Neuronal stem cell (in vitro differentiated cells): ENCODE measurements around the gene TSC22D4. TPM values are rescaled to one million over a fixed set of nuclear protein-coding genes. Genes with fewer than 3 reads are reported as not detected.
"Not testable (repeated sequence)": the region's sequence is repeated elsewhere in the genome, so short reads cannot be mapped to it uniquely, and the experiment has no call there.

ENCODE experiments used
- DNase-seq: peaks from one replicate; pipeline ENCODE4 v3.0.0-alpha.2; 2013; ENCODE audit warnings: low spot score
- H2AFZ ChIP-seq: one replicate; pipeline ENCODE4 v1.6.1; 2013; ENCODE audit warnings: mild to moderate bottlenecking, low read length, inconsistent platforms
- H2AK5ac ChIP-seq: 2 replicates; pipeline ENCODE4 v1.6.1; 2013; ENCODE audit warnings: low read depth, mild to moderate bottlenecking, inconsistent platforms, low read length, moderate library complexity, mixed read lengths
- H2BK120ac ChIP-seq: 2 replicates; pipeline ENCODE4 v1.6.1; 2013; ENCODE audit warnings: low read depth, mild to moderate bottlenecking, inconsistent platforms, low read length, moderate library complexity, mixed read lengths
- H2BK12ac ChIP-seq: one replicate; pipeline ENCODE4 v1.6.1; 2013; ENCODE audit warnings: low read length, inconsistent platforms
- H2BK15ac ChIP-seq: 2 replicates; pipeline ENCODE4 v1.6.1; 2013; ENCODE audit warnings: mild to moderate bottlenecking, low read length, inconsistent platforms, mixed read lengths
- H2BK5ac ChIP-seq: one replicate; pipeline ENCODE4 v1.6.1; 2013; ENCODE audit warnings: inconsistent platforms, mild to moderate bottlenecking, low read length, moderate library complexity
- H3K14ac ChIP-seq: one replicate; pipeline ENCODE4 v1.6.1; 2013; ENCODE audit warnings: low read length, inconsistent platforms
- H3K18ac ChIP-seq: 2 replicates; pipeline ENCODE4 v1.6.1; 2013; ENCODE audit warnings: low read length, inconsistent platforms
- H3K23ac ChIP-seq: 2 replicates; pipeline ENCODE4 v1.6.1; 2013; ENCODE audit warnings: low read depth, mild to moderate bottlenecking, mixed read lengths, low read length, inconsistent platforms; ENCODE audit not compliant: poor library complexity
- H3K27ac ChIP-seq: replicated peaks from 3 replicates; pipeline ENCODE4 v1.5.1; 2013; ENCODE audit warnings: low read length, inconsistent platforms
- H3K27me3 ChIP-seq, 3 experiments: 2 replicates each; pipeline ENCODE4 v1.6.1; 2013; ENCODE audit warnings: low read length in 3 of 3, mild to moderate bottlenecking in 2 of 3, inconsistent platforms in 1 of 3, low read depth in 1 of 3, mixed read lengths in 1 of 3, moderate library complexity in 1 of 3; ENCODE audit not compliant: control insufficient read depth in 3 of 3, insufficient read depth in 3 of 3
- H3K36me3 ChIP-seq, 2 donors: replicated peaks in 1 of 2; 2 replicates each; pipeline ENCODE4 v1.6.1; 2013; ENCODE audit warnings: low read length in 2 of 2; ENCODE audit not compliant: control insufficient read depth in 2 of 2, insufficient read depth in 2 of 2
- H3K4ac ChIP-seq: 2 replicates; pipeline ENCODE4 v1.6.1; 2013; ENCODE audit warnings: inconsistent platforms, mild to moderate bottlenecking, low read length, moderate library complexity
- H3K4me1 ChIP-seq, 2 donors: 1 replicate in 1 of 2; 2 replicates in 1 of 2; pipeline ENCODE4 v1.6.1; 2013; ENCODE audit warnings: low read length in 2 of 2, low read depth in 1 of 2; ENCODE audit not compliant: control insufficient read depth in 2 of 2, insufficient read depth in 1 of 2
- H3K4me2 ChIP-seq: one replicate; pipeline ENCODE4 v1.6.1; 2013; ENCODE audit warnings: mild to moderate bottlenecking, low read length, inconsistent platforms; ENCODE audit not compliant: insufficient read depth, poor library complexity, severe bottlenecking
- H3K4me3 ChIP-seq, 2 donors: 2 replicates each; pipeline ENCODE4 v1.5.1; 2013; ENCODE audit warnings: low read length in 2 of 2, mild to moderate bottlenecking in 2 of 2, inconsistent platforms in 1 of 2, moderate library complexity in 1 of 2
- H3K79me1 ChIP-seq: one replicate; pipeline ENCODE4 v1.6.1; 2013; ENCODE audit warnings: low read depth, mild to moderate bottlenecking, inconsistent platforms, low read length, moderate library complexity
- H3K9ac ChIP-seq: one replicate; pipeline ENCODE4 v1.6.1; 2013; ENCODE audit warnings: mild to moderate bottlenecking, low read depth, low read length, inconsistent platforms; ENCODE audit not compliant: poor library complexity
- H3K9me3 ChIP-seq, 2 donors: replicated peaks in 1 of 2; 2 replicates each; pipeline versions ENCODE3 to v1.6.1; 2013; ENCODE audit warnings: low read length in 2 of 2, mild to moderate bottlenecking in 2 of 2, inconsistent platforms in 1 of 2, low read depth in 1 of 2, mixed read lengths in 1 of 2, moderate library complexity in 1 of 2; ENCODE audit not compliant: control insufficient read depth in 2 of 2, insufficient read depth in 1 of 2
- H4K8ac ChIP-seq: one replicate; pipeline ENCODE4 v1.6.1; 2013; ENCODE audit warnings: low read depth, mild to moderate bottlenecking, inconsistent platforms, low read length, moderate library complexity
- H4K91ac ChIP-seq: one replicate; pipeline ENCODE4 v1.6.1; 2013; ENCODE audit warnings: low read length, low read depth, mild to moderate bottlenecking, inconsistent platforms; ENCODE audit not compliant: poor library complexity
- WGBS, 2 donors: extraction: QIAGEN DNeasy Blood & Tissue Kit; methylation state at CpG; one replicate each; pipeline ENCODE4 v1.1.7; 2013; ENCODE audit warnings: missing lambda C conversion rate in 2 of 2, mixed read lengths in 1 of 2; ENCODE audit not compliant: insufficient read length in 2 of 2, insufficient replicate concordance in 1 of 2; ENCODE audit errors: extremely low coverage in 2 of 2; 5-methylcytosine and 5-hydroxymethylcytosine counted together
- polyA plus RNA-seq, 2 experiments: library from polyadenylated mRNA; stranded (reverse); fragments of 200-250 nt; gene quantifications; one replicate each; pipeline ENCODE4 v1.2.3, GENCODE V29; 2013

The TSC22D4 gene
- polyA plus RNA-seq (2013, experiment 1 of 2) = 17.3 TPM
- polyA plus RNA-seq (2013, experiment 2 of 2) = 16.1 TPM

DNA sequence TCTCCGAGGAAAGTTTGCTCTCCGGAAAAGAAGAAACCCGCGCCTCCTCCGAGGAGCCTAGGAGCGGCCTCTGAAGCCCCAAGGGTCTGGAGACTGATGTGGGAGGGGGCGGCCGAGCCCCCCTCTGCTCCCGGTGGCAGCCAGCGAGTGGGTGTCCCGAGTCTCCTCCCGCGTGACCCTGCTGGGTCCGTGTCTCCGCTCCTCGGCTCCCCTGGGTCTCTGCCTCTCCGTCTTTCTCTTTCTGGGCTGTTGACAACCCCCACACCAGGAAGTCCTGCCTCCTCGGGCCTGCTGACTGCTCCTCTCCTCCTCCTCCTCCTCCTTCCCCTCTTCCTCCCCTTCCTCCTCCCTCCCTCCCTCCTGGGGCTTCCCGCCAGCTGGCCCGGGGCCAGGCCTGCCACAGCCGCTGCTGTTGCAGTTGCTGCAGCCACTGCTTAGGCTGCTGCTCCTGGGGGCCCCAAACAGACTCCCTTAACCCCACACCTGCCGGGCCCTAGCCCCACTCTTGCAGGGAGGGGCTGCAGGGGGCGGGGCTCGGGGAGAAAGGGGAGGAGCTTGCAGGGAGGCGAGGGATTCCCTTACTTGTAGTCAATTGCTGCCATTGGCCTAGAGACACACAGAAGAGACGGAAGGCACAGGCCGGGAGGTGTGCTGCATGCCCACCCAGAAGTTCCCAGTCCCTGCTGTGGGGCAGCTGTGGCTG is at the start of gene TSC22D4:
TSS of gene TSC22D4 (minus strand) at position 257 of the 703 bp plus-strand sequence. CDS start 1,176 bp downstream, outside the sequence.
- H3K18ac ChIP-seq = peak within 1 kb of the TSS; percentile 98
- peaks cover 7 to 27% of the 10 kb centered on the region in 2 donors for H3K4me1 ChIP-seq
- H3K27ac ChIP-seq = peak within 1 kb of the TSS; percentile 89
- no peak within 1 kb of the TSS for H3K4ac ChIP-seq
- no CpG with 5 or more reads among the region's 27 CpGs for WGBS, 2 donors
- no peak within 1 kb of the TSS for H2BK120ac ChIP-seq
- peak within 1 kb of the TSS; percentile 97 for H3K23ac ChIP-seq
- H2BK12ac ChIP-seq = no peak within 1 kb of the TSS
- H2BK5ac ChIP-seq = peak within 1 kb of the TSS; percentile 99
- H3K79me1 ChIP-seq = peaks cover 9% of the 10 kb centered on the region
- no peak within 1 kb of the TSS for H4K91ac ChIP-seq
- peaks cover 2 to 14% of the 10 kb centered on the region in 2 donors for H3K36me3 ChIP-seq
- peak within 1 kb of the TSS; percentile 83 for H3K4me2 ChIP-seq
- peak within 1 kb of the TSS; percentile 89 for H2BK15ac ChIP-seq
- peak within 1 kb of the TSS; percentile 88 for H2AFZ ChIP-seq
- H4K8ac ChIP-seq = no peak within 1 kb of the TSS
- H3K4me3 ChIP-seq = peak within 1 kb of the TSS; percentile 80 to 93
- H3K14ac ChIP-seq = peak within 1 kb of the TSS; percentile 31
- H3K27me3 ChIP-seq = no peaks in the 10 kb centered on the region
- peak; percentile 84 for DNase-seq
- H3K9ac ChIP-seq = peak within 1 kb of the TSS; percentile 93
- no peaks in the 10 kb centered on the region for H3K9me3 ChIP-seq
- H2AK5ac ChIP-seq = peak within 1 kb of the TSS; percentile 78

DNA sequence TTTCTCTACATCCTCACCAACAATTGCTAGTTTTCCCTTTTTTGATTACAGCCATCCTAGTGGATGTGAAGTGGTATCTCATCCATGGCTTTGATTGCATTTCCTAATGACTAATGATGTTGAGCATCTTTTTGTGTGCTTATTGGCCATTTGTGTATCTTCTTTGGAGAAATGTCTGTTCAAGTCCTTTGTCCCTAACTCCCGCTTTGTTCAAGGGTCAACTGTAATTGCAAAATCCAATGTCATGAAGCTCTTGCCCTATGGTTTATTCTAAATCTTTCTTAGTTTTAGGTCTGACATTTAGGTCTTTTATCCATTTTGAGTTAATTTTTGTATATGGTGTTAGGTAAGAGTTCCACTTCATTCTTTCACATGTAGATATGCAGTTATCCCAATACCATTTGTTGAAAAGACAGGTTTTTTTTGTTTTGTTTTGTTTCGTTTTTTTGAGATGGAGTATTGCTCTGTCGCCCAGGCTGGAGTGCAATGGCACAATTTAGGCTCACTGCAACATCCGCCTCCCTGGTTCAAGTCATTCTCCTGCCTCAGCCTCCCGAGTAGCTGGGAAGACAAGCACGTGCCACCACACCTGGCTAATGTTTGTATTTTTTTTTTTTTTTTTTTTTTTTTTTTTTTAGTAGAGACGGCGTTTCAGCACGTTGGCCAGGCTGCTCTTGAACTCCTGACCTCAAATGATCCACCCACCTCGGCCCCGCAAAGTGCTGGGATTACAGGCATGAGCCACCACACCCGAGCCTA is 49.3 kb upstream of the TSC22D4 start:
- not testable (repeated sequence) for H3K4me3 ChIP-seq, H3K9me3 ChIP-seq, H3K27ac ChIP-seq, H4K8ac ChIP-seq, H2AFZ ChIP-seq, H2BK12ac ChIP-seq, H3K27me3 ChIP-seq, H3K9ac ChIP-seq, H3K36me3 ChIP-seq, H3K14ac ChIP-seq, H2BK5ac ChIP-seq, H2AK5ac ChIP-seq, H2BK15ac ChIP-seq, H3K4me1 ChIP-seq, DNase-seq, H2BK120ac ChIP-seq, H4K91ac ChIP-seq, H3K4ac ChIP-seq, H3K79me1 ChIP-seq, H3K23ac ChIP-seq, H3K18ac ChIP-seq, H3K4me2 ChIP-seq
- no CpG with 5 or more reads among the region's 12 CpGs for WGBS, 2 donors

DNA sequence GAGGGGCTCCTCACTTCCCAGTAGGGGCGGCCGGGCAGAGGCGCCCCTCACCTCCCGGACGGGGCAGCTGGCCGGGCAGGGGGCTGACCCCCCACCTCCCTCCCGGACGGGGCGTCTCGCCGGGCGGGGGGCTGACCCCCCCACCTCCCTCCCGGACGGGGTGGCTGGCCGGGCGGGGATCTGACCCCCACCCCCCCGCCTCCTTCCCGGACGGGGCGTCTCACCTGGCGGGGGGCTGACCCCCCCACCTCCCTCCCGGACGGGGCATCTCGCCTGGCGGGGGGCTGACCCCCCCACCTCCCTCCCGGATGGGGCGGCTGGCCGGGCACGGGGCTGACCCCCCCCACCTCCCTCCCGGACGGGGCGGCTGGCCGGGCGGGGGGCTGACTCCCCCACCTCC is 44.2 kb upstream of the TSC22D4 start:
- WGBS, 2 donors = no CpG with 5 or more reads among the region's 34 CpGs
- H3K27ac ChIP-seq, H3K4me1 ChIP-seq, H3K14ac ChIP-seq, H2BK120ac ChIP-seq, H3K4me3 ChIP-seq, H3K23ac ChIP-seq, H2BK15ac ChIP-seq, H2AFZ ChIP-seq, DNase-seq, H3K4ac ChIP-seq, H4K8ac ChIP-seq, H3K27me3 ChIP-seq, H2BK5ac ChIP-seq, H3K9ac ChIP-seq, H3K36me3 ChIP-seq, H3K9me3 ChIP-seq, H3K4me2 ChIP-seq, H3K79me1 ChIP-seq, H2AK5ac ChIP-seq, H3K18ac ChIP-seq, H2BK12ac ChIP-seq, H4K91ac ChIP-seq: not testable (repeated sequence)

DNA sequence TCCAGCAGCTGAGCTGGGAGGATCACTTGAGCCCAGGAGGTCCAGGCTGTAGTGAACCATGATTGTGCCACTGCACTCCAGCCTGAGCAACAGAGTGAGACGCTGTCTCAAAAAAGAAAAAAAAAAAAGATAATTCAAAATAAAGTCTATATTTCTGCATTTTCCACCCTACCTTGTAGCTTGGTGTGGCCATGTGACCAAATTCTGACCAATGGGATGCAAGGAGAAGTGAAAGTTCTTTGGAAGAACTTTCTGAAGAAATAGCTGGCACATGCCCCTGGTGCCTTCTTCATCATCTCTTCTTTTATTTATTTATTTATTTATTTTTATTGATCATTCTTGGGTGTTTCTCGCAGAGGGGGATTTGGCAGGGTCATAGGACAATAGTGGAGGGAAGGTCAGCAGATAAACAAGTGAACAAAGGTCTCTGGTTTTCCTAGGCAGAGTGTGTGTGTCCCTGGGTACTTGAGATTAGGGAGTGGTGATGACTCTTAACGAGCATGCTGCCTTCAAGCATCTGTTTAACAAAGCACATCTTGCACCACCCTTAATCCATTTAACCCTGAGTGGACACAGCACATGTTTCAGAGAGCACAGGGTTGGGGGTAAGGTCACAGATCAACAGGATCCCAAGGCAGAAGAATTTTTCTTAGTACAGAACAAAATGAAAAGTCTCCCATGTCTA is 43.0 kb upstream of the TSC22D4 start:
- H2BK120ac ChIP-seq, H2BK5ac ChIP-seq, H3K4me1 ChIP-seq, H2BK15ac ChIP-seq, H3K23ac ChIP-seq, H2BK12ac ChIP-seq, H3K14ac ChIP-seq, H4K91ac ChIP-seq, H4K8ac ChIP-seq, H3K4me3 ChIP-seq, H3K79me1 ChIP-seq, H2AK5ac ChIP-seq, H3K4me2 ChIP-seq, H3K4ac ChIP-seq, H3K27ac ChIP-seq, DNase-seq, H2AFZ ChIP-seq, H3K27me3 ChIP-seq, H3K9ac ChIP-seq, H3K18ac ChIP-seq, H3K9me3 ChIP-seq, H3K36me3 ChIP-seq: not testable (repeated sequence)
- no CpG with 5 or more reads among the region's 3 CpGs for WGBS, 2 donors
